B cell (primary cell): Measurements from ENCODE around the gene GAST. TPM values are rescaled to one million over a fixed set of nuclear protein-coding genes. Genes with fewer than 3 reads are reported as not detected.
A peak's percentile ranks its signal among the peaks of the same experiment; 100 is the strongest.

Source experiments
- ATAC-seq: fragments of 200-7000 bp; cut with Tn5 transposase; one replicate; pipeline ENCODE4 v1.10.0; 2021; ENCODE audit warnings: low read depth, mild to moderate bottlenecking, moderate number of reproducible peaks, moderate library complexity
- CTCF ChIA-PET: fragments of 350-600 bp; sonication (Branson Sonifier 250); formaldehyde crosslinking; loops from one replicate; lab custom pipeline; 2021; ENCODE audit warnings: antibody characterized with exemption, inconsistent platforms; lab: Charles Lee
- POLR2A ChIA-PET: fragments of 350-600 bp; sonication (Branson Sonifier 250); formaldehyde crosslinking; loops from one replicate; lab custom pipeline; 2021; ENCODE audit warnings: antibody characterized with exemption; lab: Charles Lee
- DNase-seq: peaks from one replicate; pipeline ENCODE4 v3.0.0; 2013
- H2AFZ ChIP-seq: 2 replicates; pipeline ENCODE4 v1.6.1; 2012; ENCODE audit warnings: mild to moderate bottlenecking, low read depth, low read length; ENCODE audit not compliant: insufficient read depth, poor library complexity, severe bottlenecking
- H3K27ac ChIP-seq, 2 donors: 1 replicate in 1 of 2; 2 replicates in 1 of 2; pipeline ENCODE4 v1.5.1; 2012 to 2013; ENCODE audit warnings: low read length in 2 of 2, mild to moderate bottlenecking in 2 of 2, moderate library complexity in 1 of 2
- H3K27me3 ChIP-seq, 4 experiments: fragments of 200-600 bp in 1 of 4; sonication (generic) in 1 of 4; replicated peaks in 1 of 4; 1 replicate in 2 of 4; 2 replicates in 2 of 4; pipeline versions ENCODE4 v1.6.1 to v1.7.0; 2013 to 2016; ENCODE audit warnings: low read length in 3 of 4, mild to moderate bottlenecking in 2 of 4, mixed read lengths in 1 of 4, moderate library complexity in 1 of 4; ENCODE audit not compliant: insufficient read depth in 4 of 4, control insufficient read depth in 3 of 4; ENCODE audit errors: control extremely low read depth in 1 of 4
- H3K36me3 ChIP-seq, 2 experiments: replicated peaks in 1 of 2; 1 replicate in 1 of 2; 2 replicates in 1 of 2; pipeline versions ENCODE4 v1.6.1 to v1.7.1; 2013; ENCODE audit warnings: low read length in 1 of 2; ENCODE audit not compliant: insufficient read depth in 2 of 2, control insufficient read depth in 1 of 2; ENCODE audit errors: control extremely low read depth in 1 of 2, extremely low read depth in 1 of 2
- H3K4me1 ChIP-seq, 2 donors: fragments of 200-600 bp in 1 of 2; sonication (generic) in 1 of 2; 1 replicate in 1 of 2; 2 replicates in 1 of 2; pipeline versions ENCODE4 v1.5.1 to v1.6.1; 2013 to 2017; ENCODE audit warnings: low read length in 2 of 2; ENCODE audit not compliant: control insufficient read depth in 2 of 2, insufficient read depth in 2 of 2
- H3K4me2 ChIP-seq: replicated peaks from 2 replicates; pipeline ENCODE3; 2012; ENCODE audit warnings: mild to moderate bottlenecking, low read depth, low read length; ENCODE audit not compliant: poor library complexity, severe bottlenecking
- H3K4me3 ChIP-seq, 5 experiments: fragments of 200-600 bp in 1 of 5; sonication (generic) in 1 of 5; 1 replicate in 3 of 5; 2 replicates in 2 of 5; pipeline versions ENCODE4 v1.5.1 to v1.7.0; 2011 to 2016; ENCODE audit warnings: low read length in 4 of 5, mild to moderate bottlenecking in 4 of 5, low read depth in 2 of 5, control low read depth in 1 of 5, moderate library complexity in 1 of 5; ENCODE audit not compliant: insufficient read depth in 1 of 5; ENCODE audit errors: control extremely low read depth in 1 of 5, extremely low read depth in 1 of 5
- H3K79me2 ChIP-seq: fragments of 200-600 bp; sonication (generic); one replicate; pipeline ENCODE4 v1.6.0; 2016; ENCODE audit warnings: low read length; ENCODE audit not compliant: control insufficient read depth, insufficient read depth
- H3K9ac ChIP-seq: fragments of 200-600 bp; sonication (generic); 2 replicates; pipeline ENCODE4 v1.6.1; 2017; ENCODE audit warnings: mild to moderate bottlenecking, low read length, moderate library complexity
- H3K9me3 ChIP-seq, 3 donors: one replicate each; pipeline versions ENCODE4 v1.6.1 to v1.7.1; 2013; ENCODE audit warnings: low read length in 2 of 3; ENCODE audit not compliant: control insufficient read depth in 2 of 3, insufficient read depth in 1 of 3; ENCODE audit errors: control extremely low read depth in 1 of 3
- H4K20me1 ChIP-seq: 2 replicates; pipeline ENCODE4 v1.6.0; 2012; ENCODE audit warnings: mild to moderate bottlenecking, low read length; ENCODE audit not compliant: insufficient read depth, control insufficient read depth, poor library complexity, severe bottlenecking
- H3K27ac Mint-ChIP-seq: one replicate; pipeline ENCODE4 v1.8.0; 2021; ENCODE audit warnings: mixed read lengths
- H3K27me3 Mint-ChIP-seq: one replicate; pipeline ENCODE4 v1.8.0; 2021; ENCODE audit warnings: mixed read lengths
- H3K4me1 Mint-ChIP-seq: one replicate; pipeline ENCODE4 v1.8.0; 2021; ENCODE audit warnings: mixed read lengths
- H3K4me3 Mint-ChIP-seq: one replicate; pipeline ENCODE4 v1.8.0; 2021; ENCODE audit warnings: mixed read lengths
- H3K9me3 Mint-ChIP-seq: one replicate; pipeline ENCODE4 v1.8.0; 2022; ENCODE audit warnings: mixed read lengths; ENCODE audit not compliant: insufficient read depth
- CTCF ChIP-seq: fragments of 200-600 bp; IDR thresholded peaks from one replicate; pipeline ENCODE4 v1.8.0; 2022; ENCODE audit warnings: antibody characterized with exemption, mild to moderate bottlenecking
- EZH2 ChIP-seq: IDR thresholded peaks from 2 replicates; pipeline ENCODE4 v1.6.1; 2012; ENCODE audit warnings: borderline replicate concordance, low read depth, mild to moderate bottlenecking, moderate library complexity, low read length; ENCODE audit not compliant: insufficient read depth, poor library complexity, severe bottlenecking
- WGBS: methylation state at CpG from one replicate; pipeline ENCODE4 v1.1.5; 2013; ENCODE audit warnings: missing lambda C conversion rate; ENCODE audit not compliant: insufficient coverage; 5-methylcytosine and 5-hydroxymethylcytosine counted together
- intact Hi-C: fragments of 100-400 bp; cut with micrococcal nuclease; formaldehyde crosslinking; loops from one replicate; pipeline ENCODE4 v1.10.0; 2022
- polyA plus RNA-seq: library from polyadenylated mRNA; depleted of rRNA; stranded (reverse); fragments of >200 nt; gene quantifications from 2 replicates; pipeline ENCODE4 v1.2.3, GENCODE V29; 2012
- total RNA-seq, 2 donors: library from RNA; stranded (reverse); fragments of 120-200 nt in 1 of 2; gene quantifications; 1 replicate in 1 of 2; 2 replicates in 1 of 2; pipeline versions ENCODE4 v1.2.3 to v1.2.4, GENCODE V29; 2013 to 2022

GAST gene
- total and polyA plus RNA-seq, 2 donors (not counting 1 experiment from before 2014, with no cell fraction given) = not detected

GRCh38 chr17:41722231-41722630 is 10.1 kb downstream of the GAST start:
- Mint-ChIP-seq H3K27me3 (peaks cover 6% of the 10 kb centered on the region), H3K27ac (no peak overlapping the region), H3K9me3 (no peaks in the 10 kb centered on the region), H3K4me1 (no peaks in the 10 kb centered on the region), H3K4me3 (no peak overlapping the region)
- Histone ChIP-seq H3K9ac (no peak overlapping the region), H3K27ac (no peak overlapping the region), H2AFZ (no peak overlapping the region), H4K20me1 (no peaks in the 10 kb centered on the region), H3K79me2 (no peaks in the 10 kb centered on the region), H3K27me3 (peaks cover 0 to 7% (median 0%) of the 10 kb centered on the region in 4 experiments), H3K4me1 (no peaks in the 10 kb centered on the region), H3K4me2 (no peak overlapping the region), H3K36me3 (no peaks in the 10 kb centered on the region), H3K4me3 (no peak overlapping the region), H3K9me3 (no peaks in the 10 kb centered on the region)
- ChIA-PET CTCF (interaction anchor here (0.5 to 1.2 kb wide), 4 partner anchors 22 to 747 kb away, joined by 3 to 5 read pairs (median 3); no protein-coding TSS in a partner anchor), POLR2A (interaction anchor here (0.6 kb wide), 1 partner anchor 428 kb away, joined by 3 read pairs; no protein-coding TSS in a partner anchor)
- no peak for TF ChIP-seq CTCF
- no peak for TF ChIP-seq EZH2
- DNase-seq = no peak
- no peak for ATAC-seq
- WGBS = 87% methylated on average over 4 of the region's 7 CpGs
- intact Hi-C loops = no loop called here

GRCh38 chr17:41723801-41724475 is 11.8 kb downstream of the GAST start:
- POLR2A ChIA-PET = no interaction called here
- Histone ChIP-seq H3K9ac (no peak overlapping the region), H3K4me2 (no peak overlapping the region), H3K36me3 (no peaks in the 10 kb centered on the region), H3K27me3 (peaks cover 0 to 10% (median 0%) of the 10 kb centered on the region in 4 experiments), H3K4me3 (no peak overlapping the region), H4K20me1 (no peaks in the 10 kb centered on the region), H3K79me2 (no peaks in the 10 kb centered on the region), H2AFZ (no peak overlapping the region), H3K27ac (no peak overlapping the region), H3K9me3 (no peaks in the 10 kb centered on the region), H3K4me1 (peaks cover 0 to 7% of the 10 kb centered on the region in 2 donors)
- H3K4me1 Mint-ChIP-seq = no peaks in the 10 kb centered on the region
- no peak for ATAC-seq
- peaks cover 6% of the 10 kb centered on the region for H3K27me3 Mint-ChIP-seq
- H3K27ac Mint-ChIP-seq = no peak overlapping the region
- CTCF ChIA-PET = interaction anchor here (0.7 kb wide), 1 partner anchor 216 kb away, joined by 5 read pairs; no protein-coding TSS in a partner anchor
- intact Hi-C loops = no loop called here
- peak; percentile 9 for DNase-seq
- WGBS = 93% methylated on average over 7 of the region's 12 CpGs
- no peak for TF ChIP-seq EZH2
- TF ChIP-seq CTCF = no peak
- H3K4me3 Mint-ChIP-seq = no peak overlapping the region
- no peaks in the 10 kb centered on the region for H3K9me3 Mint-ChIP-seq
